A549 treated with RU486 at 1 μM for 4 hours (cell line): Measurements from ENCODE around the gene CNOT10. TPM values are rescaled to one million over a fixed set of nuclear protein-coding genes. Genes with fewer than 3 reads are reported as not detected.

Experiments used
- total RNA-seq: library from RNA; stranded (reverse); fragments of 200-300 nt; extraction: Qiagen RNA extraction; gene quantifications from 5 replicates; pipeline ENCODE4 v1.2.3, GENCODE V29; 2022; ENCODE audit warnings: low read depth

The CNOT10 gene, protein sequence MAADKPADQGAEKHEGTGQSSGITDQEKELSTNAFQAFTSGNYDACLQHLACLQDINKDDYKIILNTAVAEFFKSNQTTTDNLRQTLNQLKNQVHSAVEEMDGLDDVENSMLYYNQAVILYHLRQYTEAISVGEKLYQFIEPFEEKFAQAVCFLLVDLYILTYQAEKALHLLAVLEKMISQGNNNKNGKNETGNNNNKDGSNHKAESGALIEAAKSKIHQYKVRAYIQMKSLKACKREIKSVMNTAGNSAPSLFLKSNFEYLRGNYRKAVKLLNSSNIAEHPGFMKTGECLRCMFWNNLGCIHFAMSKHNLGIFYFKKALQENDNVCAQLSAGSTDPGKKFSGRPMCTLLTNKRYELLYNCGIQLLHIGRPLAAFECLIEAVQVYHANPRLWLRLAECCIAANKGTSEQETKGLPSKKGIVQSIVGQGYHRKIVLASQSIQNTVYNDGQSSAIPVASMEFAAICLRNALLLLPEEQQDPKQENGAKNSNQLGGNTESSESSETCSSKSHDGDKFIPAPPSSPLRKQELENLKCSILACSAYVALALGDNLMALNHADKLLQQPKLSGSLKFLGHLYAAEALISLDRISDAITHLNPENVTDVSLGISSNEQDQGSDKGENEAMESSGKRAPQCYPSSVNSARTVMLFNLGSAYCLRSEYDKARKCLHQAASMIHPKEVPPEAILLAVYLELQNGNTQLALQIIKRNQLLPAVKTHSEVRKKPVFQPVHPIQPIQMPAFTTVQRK
- 28.3 to 32.6 TPM (median 28.8 TPM) in 5 replicates for total RNA-seq

DNA sequence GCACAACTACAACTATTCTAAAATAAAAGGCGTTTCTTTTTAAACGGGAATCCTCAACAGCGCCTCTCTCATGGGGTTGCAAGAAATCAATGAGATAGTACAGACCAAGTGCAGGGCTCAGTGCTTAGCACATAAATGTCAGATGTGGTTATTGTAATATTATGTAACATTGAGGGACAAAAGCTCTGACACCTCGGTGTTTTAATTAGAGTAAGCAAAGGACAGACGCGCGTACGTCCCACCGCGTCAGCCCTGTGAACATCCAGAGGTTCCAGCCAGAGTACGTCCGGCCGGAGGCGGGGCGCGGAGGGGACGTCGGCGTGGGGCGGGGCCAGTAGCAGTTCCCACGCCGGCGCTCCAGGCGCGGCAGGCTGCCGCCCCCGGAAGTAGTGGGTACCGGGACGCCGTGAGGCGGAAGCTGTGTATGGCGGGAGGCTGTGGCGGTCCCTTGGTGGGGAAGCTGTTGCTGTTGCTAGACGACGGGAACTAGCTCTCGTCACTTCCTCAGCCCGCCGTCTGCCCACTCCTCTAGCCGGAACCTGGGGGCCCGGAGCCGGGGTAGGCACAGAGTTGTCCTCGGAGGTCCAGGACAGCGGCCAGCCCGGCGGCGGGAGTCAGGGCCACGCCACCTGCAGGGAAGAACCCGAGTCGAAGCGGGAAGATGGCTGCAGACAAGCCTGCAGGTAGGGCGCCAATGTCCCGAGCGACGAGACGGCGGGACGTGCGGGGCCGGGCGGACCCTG is at the start of gene CNOT10:
CNOT10 (plus strand) TSS at position 389 of the 743 bp plus-strand sequence; CDS start at position 662, 273 bp downstream.

DNA sequence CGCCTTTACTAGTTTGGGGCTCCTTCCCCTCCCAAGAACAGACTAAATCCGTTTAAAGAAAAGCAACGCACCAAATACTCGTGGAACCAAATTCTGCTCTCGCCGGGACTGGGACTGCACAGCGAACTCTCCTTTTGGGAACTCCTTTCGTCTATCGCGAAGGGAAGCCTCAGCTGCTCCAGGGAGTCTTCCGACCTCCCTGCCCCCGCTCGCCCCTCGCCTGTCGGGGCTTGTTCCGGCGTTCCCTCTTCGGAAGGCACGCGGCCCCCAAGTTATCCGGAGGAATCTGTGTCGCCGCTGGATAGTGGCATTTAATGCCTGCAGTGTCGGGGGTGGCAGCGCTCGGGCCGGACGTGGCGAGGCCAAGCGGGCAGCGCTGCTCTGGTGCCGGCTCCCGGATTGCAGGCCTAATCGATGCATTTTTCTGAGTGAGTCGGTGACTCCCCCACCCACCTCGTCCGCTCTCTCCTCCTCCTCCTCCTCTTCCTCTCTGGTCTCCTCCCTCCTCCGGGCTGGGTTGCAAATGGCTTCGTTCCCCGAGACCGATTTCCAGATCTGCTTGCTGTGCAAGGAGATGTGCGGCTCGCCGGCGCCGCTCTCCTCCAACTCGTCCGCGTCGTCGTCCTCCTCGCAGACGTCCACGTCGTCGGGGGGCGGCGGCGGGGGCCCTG is 132.7 kb downstream of the CNOT10 start, which contains the start of gene TRIM71:
TRIM71 (plus strand) TSS at position 440 of the 671 bp plus-strand sequence; CDS start at position 524, 84 bp downstream.

Other genes with a start within 250 kb of the CNOT10 start
- 19.4 to 45.6 TPM (median 43.3 TPM) in 5 replicates for gene CMTM6, start 182.3 kb upstream of the CNOT10 start, total RNA-seq
- gene DYNC1LI1, start 114.3 kb upstream of the CNOT10 start, total RNA-seq = 33.3 to 48.0 TPM (median 40.3 TPM) in 5 replicates
- gene TRIM71, start 132.8 kb downstream of the CNOT10 start, total RNA-seq = 0.02 to 0.04 TPM in 2 of 5 replicates, not detected in the others